GM18498 (cell line): ENCODE data around the gene PDP2.
"Not testable (repeated sequence)": the region's sequence is repeated elsewhere in the genome, so short reads cannot be mapped to it uniquely, and the experiment has no call there.

ENCODE experiments used
- ATAC-seq: cut with Tn5 transposase; IDR thresholded peaks from one replicate; pipeline ENCODE4 v1.9.1; 2021; ENCODE audit warnings: mild to moderate bottlenecking, moderate library complexity; ENCODE audit not compliant: unreplicated experiment

Gene PDP2

DNA sequence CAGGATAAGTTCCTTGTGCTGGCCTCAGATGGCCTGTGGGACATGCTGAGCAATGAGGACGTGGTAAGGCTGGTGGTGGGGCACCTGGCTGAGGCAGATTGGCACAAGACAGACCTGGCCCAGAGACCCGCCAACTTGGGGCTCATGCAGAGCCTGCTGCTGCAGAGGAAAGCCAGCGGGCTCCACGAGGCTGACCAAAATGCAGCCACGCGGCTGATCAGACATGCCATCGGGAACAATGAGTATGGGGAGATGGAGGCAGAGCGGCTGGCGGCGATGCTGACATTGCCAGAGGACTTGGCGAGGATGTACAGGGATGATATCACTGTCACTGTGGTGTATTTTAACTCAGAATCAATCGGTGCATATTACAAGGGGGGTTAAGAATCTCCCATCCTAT, 5.2 kb downstream of the PDP2 start:
- ATAC-seq, result no peak

DNA sequence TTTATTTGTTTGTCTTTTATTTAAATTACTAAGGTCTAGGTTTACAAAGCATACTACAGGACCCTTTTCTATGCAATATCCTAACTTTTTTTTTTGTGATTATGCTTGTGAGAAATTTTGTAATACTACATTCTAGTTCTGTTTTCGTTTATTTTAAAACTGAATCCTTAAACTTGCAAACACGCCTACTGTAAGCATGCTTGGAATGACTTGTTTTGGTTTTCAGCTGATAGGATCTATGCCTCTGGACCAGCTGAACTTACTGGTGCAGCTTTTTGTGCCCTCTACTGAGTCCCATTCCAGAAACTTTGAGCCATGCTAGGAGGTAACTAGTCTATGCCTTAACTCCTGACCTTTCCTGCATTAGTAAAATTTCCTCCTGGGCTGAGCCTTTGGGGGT, 6.0 kb downstream of the PDP2 start:
- no peak for ATAC-seq

DNA sequence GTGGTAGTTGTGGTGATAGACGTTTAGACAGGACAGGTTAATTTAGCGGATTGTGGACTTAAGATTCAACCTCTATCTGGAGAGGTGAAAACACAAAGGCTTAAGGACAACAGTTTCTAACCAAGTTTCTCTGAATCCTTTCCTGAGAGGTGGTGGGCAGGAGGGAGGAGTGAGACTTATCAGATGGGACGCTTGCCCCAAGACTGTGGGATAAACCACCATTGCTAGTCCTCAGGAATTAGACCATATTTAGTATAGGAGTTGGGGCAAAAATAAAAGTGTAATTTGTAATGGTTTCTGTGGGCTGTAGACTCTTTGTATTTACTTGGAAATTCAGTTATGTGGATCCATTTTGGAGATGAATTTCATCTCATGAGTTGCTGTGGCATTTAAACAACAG, 6.6 kb downstream of the PDP2 start:
- ATAC-seq, result no peak

DNA sequence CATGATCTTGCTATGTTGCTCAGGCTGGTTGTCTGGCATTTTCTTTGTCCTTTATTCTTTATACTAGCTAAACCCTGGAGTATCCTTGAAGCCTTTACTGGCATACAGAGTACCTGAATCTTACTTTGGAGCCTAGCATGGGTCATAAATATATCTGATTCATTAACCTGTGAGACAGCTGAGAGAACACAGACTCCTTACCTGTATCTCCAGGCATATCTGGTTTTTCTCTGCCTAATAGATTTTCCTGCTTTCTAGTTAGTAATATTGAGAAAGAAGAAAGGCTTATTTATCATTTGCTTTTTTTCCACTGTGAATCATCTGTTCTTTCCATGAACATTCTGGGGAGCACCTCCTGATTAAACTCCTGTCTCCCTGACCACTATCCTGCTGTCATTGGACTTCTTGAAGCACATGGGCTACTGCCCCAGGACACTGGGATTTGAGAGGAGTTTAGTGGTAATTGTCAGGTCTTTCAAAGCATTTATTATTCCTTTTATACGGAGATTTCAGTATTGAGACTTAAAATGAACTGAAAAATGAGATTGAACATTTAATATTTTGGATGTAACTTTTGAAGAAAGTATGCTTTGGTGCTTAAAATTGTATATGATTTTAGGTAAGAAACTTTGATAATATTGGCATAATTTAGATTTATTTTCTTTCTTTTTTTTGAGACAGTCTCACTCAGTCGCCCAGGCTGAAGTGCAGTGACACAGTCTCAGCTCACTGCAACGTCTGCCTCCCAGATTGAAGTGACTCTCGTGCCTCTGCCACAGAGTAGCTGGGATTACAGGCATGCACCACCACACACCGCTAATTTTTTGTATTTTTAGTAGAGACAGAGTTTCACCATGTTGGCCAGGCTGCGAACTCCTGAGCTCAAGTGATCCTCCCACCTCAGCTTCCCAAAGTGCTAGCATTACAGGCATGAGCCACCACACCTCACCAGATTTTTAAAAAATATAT, 8.6 kb downstream of the PDP2 start:
- no peak for ATAC-seq

DNA sequence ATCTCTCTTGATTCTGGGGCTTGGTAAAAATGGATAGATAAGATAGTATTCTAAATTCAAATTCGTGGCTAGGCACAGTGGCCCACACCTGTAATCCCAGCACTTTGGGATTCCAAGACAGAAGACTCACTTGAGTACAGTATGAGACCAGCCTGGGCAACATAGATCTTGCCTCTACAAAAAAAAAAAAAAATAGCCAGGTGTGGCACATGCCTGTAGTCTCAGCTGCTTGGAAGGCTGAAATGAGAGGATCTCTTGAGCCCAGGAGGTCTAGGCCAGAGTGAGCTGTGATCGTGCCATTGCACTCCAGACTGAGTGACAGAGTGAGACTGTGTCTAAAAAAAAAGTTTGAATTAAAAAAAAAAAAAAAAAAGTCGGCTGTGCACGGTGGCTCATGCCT, 9.3 kb downstream of the PDP2 start:
- no peak for ATAC-seq

DNA sequence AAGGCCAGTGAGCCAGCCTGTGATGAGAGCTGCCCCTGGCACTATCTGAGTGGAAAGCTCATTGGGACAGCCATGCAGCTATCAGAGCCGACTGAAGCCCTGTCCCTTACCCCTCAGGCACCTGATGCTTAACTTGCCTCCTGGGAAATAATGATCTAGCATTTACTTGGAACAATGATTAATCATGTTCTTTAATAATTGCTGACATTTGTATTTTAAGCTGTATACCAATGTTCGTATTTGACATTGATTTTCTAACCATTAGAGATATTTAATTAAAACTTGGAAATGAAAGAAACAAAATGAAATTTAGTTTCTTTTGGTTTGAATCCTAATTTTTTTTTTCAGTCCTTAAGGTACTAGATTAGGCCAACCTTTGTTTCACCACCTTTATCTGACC, 10.5 kb downstream of the PDP2 start:
- ATAC-seq, result no peak

DNA sequence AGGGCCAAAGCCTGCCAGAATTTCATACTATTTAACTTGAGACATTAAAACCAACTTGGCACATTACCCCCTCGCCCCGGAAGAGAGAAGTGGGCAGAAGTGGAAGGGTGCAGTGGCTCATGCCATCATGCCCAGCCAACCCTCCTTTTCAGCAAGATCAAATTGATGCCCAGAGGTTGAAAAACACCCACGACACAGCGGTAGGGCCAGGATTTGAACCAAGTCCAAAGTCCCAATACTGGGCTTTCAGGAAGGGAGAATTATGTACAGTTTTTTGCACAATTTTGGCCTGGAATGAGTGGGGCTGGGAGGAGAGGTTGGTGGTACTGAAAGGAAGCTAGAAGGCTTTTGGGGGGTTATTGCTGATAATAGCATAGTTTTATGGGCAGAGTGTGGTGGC, 11.0 kb downstream of the PDP2 start:
- ATAC-seq, result no peak

DNA sequence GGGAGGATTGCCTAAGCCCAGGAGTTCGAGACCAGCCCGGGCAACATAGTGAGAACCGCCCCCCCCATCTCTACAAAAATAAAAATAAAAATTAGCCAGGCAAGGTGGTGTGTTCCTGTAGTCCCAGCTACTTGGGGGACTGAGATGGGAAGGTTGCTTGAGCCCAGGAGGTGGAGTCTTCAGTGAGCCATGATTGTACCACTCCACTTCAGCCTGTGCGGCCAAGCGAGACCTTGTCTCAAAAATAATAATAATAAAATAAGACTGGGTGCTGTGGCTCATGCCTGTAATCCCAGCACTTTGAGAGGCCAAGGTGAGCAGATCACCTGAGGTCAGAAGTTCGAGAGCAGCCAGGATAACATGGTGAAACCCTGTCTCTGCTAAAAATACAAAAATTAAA, 11.5 kb downstream of the PDP2 start:
- no peak for ATAC-seq

DNA sequence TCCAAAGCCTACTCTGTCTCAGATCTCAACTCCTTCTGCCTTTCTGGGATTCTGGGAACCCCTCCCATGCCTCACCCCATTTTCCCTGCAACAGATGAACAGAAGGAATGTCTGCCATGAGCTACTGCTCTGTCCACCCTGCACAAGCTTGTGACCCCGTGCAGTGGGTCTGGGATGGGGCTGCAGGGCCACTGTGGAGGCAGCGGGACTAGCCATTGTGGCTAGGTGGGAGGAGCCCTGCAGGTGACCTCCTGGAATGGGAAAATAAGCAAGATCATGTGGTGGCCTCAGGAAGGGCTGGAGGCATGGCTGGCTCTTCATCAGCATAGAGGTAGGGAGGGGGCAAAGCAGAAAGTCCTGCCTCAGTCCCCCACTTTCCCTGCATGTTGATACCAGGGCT, 13.7 kb downstream of the PDP2 start:
- ATAC-seq, result no peak

DNA sequence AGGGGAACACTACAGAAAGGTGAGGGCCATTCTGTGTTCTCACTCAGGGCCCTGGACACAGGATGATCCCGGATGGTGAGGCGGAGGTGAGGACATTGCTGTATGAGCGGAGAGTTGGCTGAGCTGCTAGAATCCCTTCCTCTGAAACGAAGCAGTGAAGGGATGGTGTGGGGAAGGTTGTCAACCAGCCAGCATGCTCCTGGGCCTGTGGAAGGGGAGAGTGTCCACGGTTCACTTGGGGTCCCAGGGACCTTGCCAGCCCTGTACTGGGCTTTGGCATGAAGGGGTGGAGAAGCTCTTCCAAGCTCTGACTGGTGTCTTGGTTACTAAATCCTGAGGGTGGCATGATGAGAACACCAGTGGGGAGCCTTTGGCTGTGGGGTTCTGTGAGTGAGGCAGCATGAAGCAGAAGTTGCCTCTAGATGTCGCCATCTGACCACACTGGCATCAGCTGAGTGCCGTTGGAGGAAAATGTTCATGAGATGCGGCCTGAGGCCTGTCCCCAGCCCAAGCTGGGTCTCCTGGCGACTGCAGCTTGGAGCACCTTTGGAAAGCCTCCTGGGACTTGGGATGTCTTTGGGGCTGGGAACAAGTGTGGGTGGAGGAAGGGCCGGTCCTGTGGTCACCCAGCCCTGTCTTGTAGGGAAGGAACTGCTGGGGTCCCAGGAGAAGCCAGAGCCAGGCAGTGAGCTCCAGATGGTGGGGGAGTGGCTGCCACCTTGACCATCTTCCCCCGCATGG, 14.8 kb downstream of the PDP2 start:
- no peak for ATAC-seq

DNA sequence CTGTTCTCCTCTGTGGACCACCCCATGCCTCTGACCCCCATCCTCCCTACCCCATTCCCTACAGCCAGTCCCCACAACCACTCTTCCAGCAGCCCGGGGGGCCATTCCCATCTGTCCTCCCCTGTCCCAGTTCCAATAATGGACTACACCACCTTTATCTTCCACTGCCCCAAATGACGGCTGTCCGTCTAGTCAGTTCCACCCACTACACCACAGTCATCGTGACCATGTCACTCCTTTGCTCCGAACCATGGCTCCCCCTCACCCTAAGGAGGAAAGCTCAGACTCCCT, 15.3 kb downstream of the PDP2 start:
- ATAC-seq, result no peak

DNA sequence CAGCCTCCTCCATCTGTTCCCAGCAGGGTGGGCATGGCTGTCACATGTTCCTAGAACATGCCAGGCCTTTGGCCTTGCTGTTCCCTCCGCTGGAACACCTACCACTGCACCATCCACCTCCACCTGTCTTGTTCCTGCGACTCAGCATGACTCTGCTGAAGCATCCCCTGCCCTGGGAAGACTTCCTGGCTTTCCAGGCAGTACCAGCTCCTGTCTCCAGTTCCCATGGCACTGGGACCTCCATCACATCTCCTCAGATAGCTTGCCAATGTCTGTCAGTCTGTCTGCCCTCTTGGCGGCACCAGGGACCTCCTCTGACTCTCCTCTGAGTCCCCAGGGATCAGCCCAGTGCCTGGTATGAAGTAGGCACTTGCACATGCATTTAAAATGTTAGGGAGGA, 15.7 kb downstream of the PDP2 start:
- no peak for ATAC-seq

DNA sequence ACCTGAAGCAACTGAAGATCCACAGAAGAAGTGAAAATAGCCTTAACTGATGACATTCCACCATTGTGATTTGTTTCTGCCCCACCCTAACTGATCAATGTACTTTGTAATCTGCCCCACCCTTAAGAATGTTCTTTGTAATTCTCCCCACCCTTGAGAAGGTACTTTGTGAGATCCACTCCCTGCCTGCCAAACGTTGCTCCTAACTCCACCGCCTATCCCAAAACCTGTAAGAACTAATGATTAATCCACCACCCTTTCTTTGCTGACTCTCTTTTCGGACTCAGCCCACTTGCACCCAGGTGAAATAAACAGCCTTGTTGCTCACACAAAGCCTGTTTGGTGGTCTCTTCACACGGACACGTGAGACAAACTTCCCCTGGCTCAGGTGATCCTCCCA, 16.4 kb downstream of the PDP2 start:
- not testable (repeated sequence) for ATAC-seq

DNA sequence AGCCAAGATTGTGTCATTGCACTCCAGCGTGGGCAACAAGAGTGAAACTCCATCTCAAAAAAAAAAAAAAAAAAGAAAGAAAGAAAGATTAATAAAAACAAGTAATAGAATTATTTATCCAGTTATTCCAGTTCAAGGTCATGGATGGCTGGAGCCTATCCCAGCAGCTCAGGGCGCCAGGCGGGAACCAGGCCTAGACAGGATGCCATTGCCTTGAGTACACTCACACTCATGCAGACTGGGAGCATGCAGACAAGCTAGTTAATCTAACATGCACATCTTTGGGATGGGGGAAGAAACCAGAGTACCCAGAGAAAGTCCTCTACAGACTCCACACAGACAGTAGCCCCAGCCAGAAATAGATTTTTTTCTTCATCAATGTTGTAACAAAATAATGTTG, 17.9 kb downstream of the PDP2 start:
- no peak for ATAC-seq

DNA sequence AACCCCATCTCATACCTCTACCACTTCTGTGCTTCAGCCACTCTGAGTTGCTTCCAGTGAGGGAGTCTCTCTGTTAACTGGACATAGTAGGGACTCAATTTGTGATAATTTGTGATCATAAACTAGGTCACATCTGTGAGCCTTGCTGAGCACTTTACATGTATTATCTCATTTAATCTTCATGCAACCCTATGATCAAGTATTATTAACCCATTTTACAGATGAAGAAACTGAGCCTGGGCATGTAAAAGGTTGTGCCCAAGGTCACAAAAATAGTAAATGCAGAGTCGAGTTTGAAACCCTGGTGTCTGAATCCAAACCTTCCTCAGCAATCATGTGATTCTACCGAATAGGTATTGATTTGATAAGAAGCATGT, 18.6 kb downstream of the PDP2 start:
- no peak for ATAC-seq

DNA sequence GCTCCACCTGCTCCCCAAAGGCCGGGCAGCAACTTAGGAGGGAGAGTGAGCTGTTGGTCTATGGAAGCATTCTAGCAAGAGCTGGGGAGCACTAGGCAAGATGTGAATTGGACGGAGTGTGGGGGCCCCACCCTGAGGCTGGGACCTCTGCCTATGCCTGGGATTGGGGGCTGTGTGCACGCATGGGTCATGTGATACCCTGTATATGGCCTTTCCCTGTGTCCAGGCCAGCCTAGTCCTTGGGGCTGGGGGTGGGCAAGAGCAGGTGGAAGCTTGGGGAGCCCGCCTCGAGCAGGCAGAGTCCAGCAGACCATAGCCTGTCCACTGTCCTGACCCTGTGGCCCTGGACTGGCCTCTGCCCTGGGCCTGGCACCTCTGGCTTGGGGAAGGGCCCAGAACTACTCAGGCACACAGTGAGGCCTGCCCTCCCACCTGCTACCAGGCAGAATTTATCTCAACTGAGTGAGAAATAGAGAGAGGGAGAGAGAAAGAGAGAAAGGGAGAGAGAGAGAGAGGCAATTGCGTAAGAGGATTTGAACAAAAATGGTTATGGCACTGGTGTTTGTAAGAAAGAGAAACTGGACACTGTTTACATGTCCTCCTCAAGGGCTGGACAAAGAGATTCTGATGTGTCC, 19.1 kb downstream of the PDP2 start:
- ATAC-seq, result no peak

DNA sequence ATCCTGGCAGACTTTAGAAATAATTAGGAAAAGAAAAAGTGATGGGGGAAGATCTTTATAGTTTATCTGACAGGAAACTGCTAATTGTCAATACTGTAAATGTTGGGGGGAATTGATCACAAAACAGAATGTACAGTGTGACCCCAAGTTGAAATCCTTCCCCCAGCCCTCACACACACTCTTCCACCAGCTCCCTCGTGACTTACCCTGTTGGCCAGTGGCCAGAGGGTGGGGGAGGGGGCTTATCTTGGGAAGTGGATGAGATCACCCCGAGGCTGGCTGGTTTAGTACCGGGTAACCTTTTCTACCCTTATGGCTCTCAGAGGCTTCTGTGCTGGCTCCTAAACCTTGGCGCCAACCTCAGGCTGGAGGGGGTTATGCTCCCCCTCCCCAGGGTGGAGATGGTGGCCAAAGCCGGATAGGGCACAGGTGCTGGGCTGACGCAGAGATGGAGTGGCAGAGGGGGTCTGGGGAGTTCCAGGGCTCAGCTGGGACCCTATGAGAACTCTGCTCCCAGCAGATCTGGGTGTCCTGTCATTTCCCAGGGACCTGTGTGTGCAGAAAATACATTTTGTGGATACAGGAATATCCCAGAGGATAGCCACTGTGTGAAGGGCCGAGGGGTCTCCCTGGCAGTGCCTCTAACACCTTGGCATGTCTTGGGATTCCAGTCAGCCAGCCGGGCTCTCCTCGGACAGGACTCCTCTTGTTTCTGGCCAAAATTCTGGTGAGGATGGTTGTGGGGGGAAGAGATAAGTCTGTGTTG, 19.8 kb downstream of the PDP2 start:
- no peak for ATAC-seq

DNA sequence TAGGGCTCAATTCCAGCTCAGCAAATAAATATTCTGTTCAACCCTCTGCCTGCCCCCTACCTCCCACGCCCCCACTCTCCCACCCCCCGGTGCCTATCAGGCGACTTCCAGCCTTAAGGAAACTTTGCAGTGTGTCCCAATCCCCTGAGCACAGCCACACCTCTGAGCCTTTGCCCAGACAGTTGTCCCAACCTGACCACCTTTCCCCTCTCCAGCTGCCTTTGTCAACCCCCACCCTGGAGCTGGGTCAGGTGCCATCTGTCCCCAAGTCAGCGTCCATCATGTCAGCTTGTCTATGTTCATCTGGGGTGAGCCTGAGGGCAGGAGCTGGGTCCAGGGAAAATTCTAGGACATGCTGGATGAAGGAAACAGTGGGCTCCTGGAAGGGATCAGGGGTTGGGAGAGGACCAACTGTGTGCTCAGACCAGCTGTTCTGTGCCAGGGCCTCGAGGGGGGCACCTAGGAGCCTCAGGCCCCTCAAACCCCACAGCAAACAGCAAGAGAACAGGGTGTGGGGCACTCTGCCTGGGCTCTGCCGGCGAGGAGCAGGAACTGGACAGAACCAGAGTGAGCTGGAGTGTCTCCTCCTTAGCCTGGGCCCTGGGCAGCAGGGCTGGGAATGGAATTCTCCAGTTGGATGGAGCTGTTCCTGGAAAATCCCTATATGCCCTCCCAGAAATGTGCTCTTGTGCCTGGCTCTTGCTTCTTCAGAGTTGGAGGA, 20.6 kb downstream of the PDP2 start:
- ATAC-seq, result no peak

DNA sequence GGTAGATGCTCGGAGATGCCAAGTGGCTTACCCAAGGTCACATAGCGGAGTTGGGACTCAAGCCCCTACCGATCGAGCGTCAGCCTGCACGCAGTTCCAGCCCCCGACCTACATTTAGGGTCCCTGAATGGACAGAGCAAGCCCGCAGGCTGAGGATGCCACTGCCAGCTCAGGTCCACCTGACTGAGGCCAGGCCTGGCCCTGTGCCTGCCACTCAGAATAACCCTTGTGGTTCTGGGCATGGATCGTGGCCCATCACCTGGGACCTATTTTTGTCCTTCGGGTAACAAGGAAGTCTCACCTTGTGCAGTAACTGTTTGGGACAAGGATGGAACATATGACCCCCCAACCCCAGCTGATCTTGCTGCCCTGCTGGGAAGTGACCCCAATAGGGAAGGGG, 21.3 kb downstream of the PDP2 start:
- no peak for ATAC-seq

DNA sequence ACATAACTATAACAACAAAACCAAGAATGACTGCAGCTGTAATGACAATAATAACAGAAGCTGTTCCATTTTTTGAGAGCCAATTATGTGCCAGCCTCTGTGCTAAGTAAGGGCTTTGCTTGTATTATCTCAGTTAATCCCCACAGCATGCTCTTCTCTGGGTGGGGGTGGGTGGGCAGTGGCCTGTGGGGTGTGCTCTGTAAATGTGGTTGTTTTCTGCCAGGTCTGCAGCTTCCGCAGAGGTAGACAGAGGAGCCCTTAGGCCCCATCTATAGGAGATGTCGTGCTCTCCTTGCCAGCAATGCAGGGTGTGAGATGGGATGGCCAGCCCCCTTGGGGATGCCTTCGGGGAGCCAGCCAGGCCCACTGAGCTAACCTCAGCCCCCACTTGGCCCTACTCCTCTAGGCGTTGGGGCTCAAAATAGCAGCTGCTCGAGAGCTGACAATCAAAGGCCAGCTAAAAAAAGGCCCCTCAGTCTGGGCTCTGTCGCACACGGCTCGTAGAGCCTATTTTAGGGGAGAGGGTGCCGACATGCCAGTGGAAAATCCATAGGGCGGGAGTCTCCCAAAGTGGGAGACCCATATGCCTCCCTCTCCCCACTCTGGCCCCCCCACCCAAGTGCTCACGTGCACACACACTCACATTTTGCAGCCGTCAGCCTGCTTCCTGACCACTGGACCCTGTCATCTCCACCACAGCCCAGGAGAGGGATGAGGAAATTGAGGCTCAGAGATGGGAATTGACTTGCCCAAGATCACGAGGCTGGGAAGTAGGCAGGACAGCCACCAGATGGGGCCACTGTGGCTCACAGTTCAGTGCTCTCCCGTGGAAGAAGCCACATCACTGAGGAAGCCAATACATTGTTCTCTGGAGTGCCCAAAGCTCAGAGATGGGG, 22.6 kb downstream of the PDP2 start:
- no peak for ATAC-seq
